Ovary (tissue), 9 donors: ENCODE measurements around the gene ST6GALNAC2. TPM values are rescaled to one million over a fixed set of nuclear protein-coding genes. Genes with fewer than 3 reads are reported as not detected.
"Not testable (repeated sequence)": the region's sequence is repeated elsewhere in the genome, so short reads cannot be mapped to it uniquely, and the experiment has no call there.

Source experiments
- DNase-seq, 5 donors: peaks; one replicate each; pipeline ENCODE4 v3.0.0-alpha.2; 2019 to 2020
- H3K27ac ChIP-seq, 2 donors: fragments of 200-600 bp; one replicate each; pipeline versions ENCODE4 v1.5.1 to v1.8.0; 2019 to 2022
- H3K27me3 ChIP-seq: fragments of 200-600 bp; one replicate; pipeline ENCODE4 v1.8.0; 2022
- H3K36me3 ChIP-seq: fragments of 200-600 bp; sonication (generic); one replicate; pipeline ENCODE4 v1.5.1; 2019
- H3K4me1 ChIP-seq: one replicate; pipeline ENCODE4 v1.8.1; 2013; ENCODE audit warnings: mild to moderate bottlenecking, moderate library complexity; ENCODE audit not compliant: insufficient read depth
- H3K4me3 ChIP-seq: fragments of 200-600 bp; sonication (generic); one replicate; pipeline ENCODE4 v1.5.1; 2017
- H3K9me3 ChIP-seq, 2 donors: fragments of 200-600 bp in 1 of 2; sonication (generic) in 1 of 2; one replicate each; pipeline versions ENCODE4 v1.5.1 to v1.8.1; 2013 to 2019; ENCODE audit warnings: mild to moderate bottlenecking in 1 of 2, moderate library complexity in 1 of 2
- CTCF ChIP-seq, 3 donors: fragments of 450-650 bp in 2 of 3; fragments of 200-600 bp in 1 of 3; IDR thresholded peaks; one replicate each; pipeline versions ENCODE4 v1.5.1 to v1.8.0; 2016 to 2022; ENCODE audit warnings: antibody characterized with exemption in 3 of 3, mild to moderate bottlenecking in 1 of 3
- EP300 ChIP-seq: sonication (generic); formaldehyde crosslinking; IDR thresholded peaks from one replicate; pipeline ENCODE4 v1.6.1; 2017; ENCODE audit warnings: antibody characterized with exemption
- POLR2A ChIP-seq: fragments of 450-650 bp; IDR thresholded peaks from one replicate; pipeline ENCODE4 v1.6.1; 2017; ENCODE audit warnings: antibody characterized with exemption, mild to moderate bottlenecking, moderate library complexity
- WGBS, 3 donors: extraction: QIAGEN DNeasy Blood & Tissue Kit in 1 of 3; methylation state at CpG; one replicate each; pipeline versions ENCODE4 v1.1.5 to v1.1.7; 2013 to 2017; 5-methylcytosine and 5-hydroxymethylcytosine counted together
- intact Hi-C, 4 donors: fragments of 100-400 bp; cut with DNase I; formaldehyde crosslinking; loops; one replicate each; pipeline versions ENCODE4 v1.11.0 to v1.15.1; 2022 to 2023
- polyA plus RNA-seq, 2 donors: library from polyadenylated mRNA; stranded (reverse); fragments of 200-250 nt in 1 of 2; fragments of 350-450 nt in 1 of 2; fragmentation: Illumina TruSeq in 1 of 2; extraction: RNeasy Lipid Tissue Mini Kit (QIAGEN cat#74804) in 1 of 2; gene quantifications; one replicate each; pipeline ENCODE4 v1.2.3, GENCODE V29; 2013 to 2014
- total RNA-seq, 7 donors: library from RNA; depleted of rRNA in 2 of 7; stranded (reverse); fragments of >200 nt in 2 of 7; fragmentation: NEBNext Ultra II Directional in 3 of 7; extraction: Animal tissue kit (Norgen Biotek cat#: 25700) in 3 of 7; gene quantifications; one replicate each; pipeline versions ENCODE4 v1.1.0 to v1.2.4, GENCODE V29; 2016 to 2023
- donor health status: DM: no; HTN: no; CAD: no; lungs with moderate emphysema.
- donor health status: DM: no; HTN: no; CAD: no.
- donor health status: Bipolar disorder and iron deficiency.
- donor health status: DM: yes; HTN: yes; CAD: no.
- donor health status: DM: no; HTN: no; CAD: no.
- donor health status: DM: yes; HTN: yes; CAD: no.

Gene ST6GALNAC2
- total and polyA plus RNA-seq, 9 donors = 1.4 to 61.6 (median 4.9) TPM

GRCh38 chr17:76535788-76536510 lies 49.7 kb downstream of the ST6GALNAC2 start:
- peaks cover 15% of the 10 kb centered on the region for H3K4me1 ChIP-seq

GRCh38 chr17:76534831-76535732 lies 50.6 kb downstream of the ST6GALNAC2 start:
- no peaks in the 10 kb centered on the region for H3K9me3 ChIP-seq
- no peaks in the 10 kb centered on the region for H3K36me3 ChIP-seq
- intact Hi-C loops = loop anchor here in 1 of 4 donors (10.0 kb wide), 1 partner anchor 170 kb away; no protein-coding TSS in a partner anchor
- WGBS, 3 donors = 70 to 77% (median 71%) methylated on average over 7 of the region's 7 CpGs
- H3K27me3 ChIP-seq = no peaks in the 10 kb centered on the region
- H3K4me1 ChIP-seq = peaks cover 16% of the 10 kb centered on the region
- TF ChIP-seq POLR2A (no peak), EP300 (no peak), CTCF (IDR thresholded peaks at IDR 0.05) (no peak)
- DNase-seq = no peak
- H3K27ac ChIP-seq = peak overlapping the region in 1 of 2 donors; percentile 38
- H3K4me3 ChIP-seq = no peak overlapping the region

More at GRCh38 chr17:76535788-76536510, 49.7 kb downstream of the ST6GALNAC2 start:
- Histone ChIP-seq H3K27ac (no peak overlapping the region), H3K36me3 (no peaks in the 10 kb centered on the region), H3K9me3 (no peaks in the 10 kb centered on the region), H3K4me3 (no peak overlapping the region), H3K27me3 (no peaks in the 10 kb centered on the region)
- TF ChIP-seq EP300 (no peak), POLR2A (no peak), CTCF (IDR thresholded peaks at IDR 0.05) (no peak)
- DNase-seq = no peak
- 78 to 85% (median 80%) methylated on average over 19 of the region's 19 CpGs for WGBS, 3 donors
- intact Hi-C loops = loop anchor here in 1 of 4 donors (10.0 kb wide), 1 partner anchor 169 kb away; no protein-coding TSS in a partner anchor

GRCh38 chr17:76533640-76534359 lies 51.9 kb downstream of the ST6GALNAC2 start:
- peaks cover 22% of the 10 kb centered on the region for H3K4me1 ChIP-seq
- intact Hi-C loops = loop anchor here in 1 of 4 donors (10.0 kb wide), 1 partner anchor 171 kb away; no protein-coding TSS in a partner anchor
- H3K36me3 ChIP-seq, DNase-seq, H3K27me3 ChIP-seq, H3K9me3 ChIP-seq, H3K4me3 ChIP-seq, H3K27ac ChIP-seq: not testable (repeated sequence)
- 93 to 94% (median 94%) methylated on average over 9 of the region's 9 CpGs for WGBS, 3 donors

GRCh38 chr17:76532072-76532651 lies 53.5 kb downstream of the ST6GALNAC2 start:
- Histone ChIP-seq H3K4me3 (no peak overlapping the region), H3K4me1 (peaks cover 30% of the 10 kb centered on the region), H3K9me3 (no peaks in the 10 kb centered on the region), H3K27ac (peak overlapping the region in 1 of 2 donors; percentile 91), H3K27me3 (no peaks in the 10 kb centered on the region), H3K36me3 (no peaks in the 10 kb centered on the region)
- WGBS, 3 donors = 92 to 93% (median 93%) methylated on average over 8 of the region's 8 CpGs
- DNase-seq = no peak
- intact Hi-C loops = loop anchor here in 1 of 4 donors (10.0 kb wide), 1 partner anchor 173 kb away; no protein-coding TSS in a partner anchor
- TF ChIP-seq POLR2A (no peak), CTCF (IDR thresholded peaks at IDR 0.05) (no peak)
